RPMI7951 (cell line): ENCODE data around the gene GSTO2. TPM values are rescaled to one million over a fixed set of nuclear protein-coding genes. Genes with fewer than 3 reads are reported as not detected.

Experiments used
- DNase-seq: peaks from one replicate; pipeline ENCODE4 v3.0.0-alpha.2; 2012; ENCODE audit warnings: low read depth
- total RNA-seq: library from RNA; depleted of rRNA; stranded (reverse); fragments of >200 nt; shearing (Covaris generic); gene quantifications from 2 replicates; pipeline ENCODE4 v1.2.3, GENCODE V29; 2014

The GSTO2 gene
- total RNA-seq, 1 experiment from 2014 or later: 2.3 TPM

DNA sequence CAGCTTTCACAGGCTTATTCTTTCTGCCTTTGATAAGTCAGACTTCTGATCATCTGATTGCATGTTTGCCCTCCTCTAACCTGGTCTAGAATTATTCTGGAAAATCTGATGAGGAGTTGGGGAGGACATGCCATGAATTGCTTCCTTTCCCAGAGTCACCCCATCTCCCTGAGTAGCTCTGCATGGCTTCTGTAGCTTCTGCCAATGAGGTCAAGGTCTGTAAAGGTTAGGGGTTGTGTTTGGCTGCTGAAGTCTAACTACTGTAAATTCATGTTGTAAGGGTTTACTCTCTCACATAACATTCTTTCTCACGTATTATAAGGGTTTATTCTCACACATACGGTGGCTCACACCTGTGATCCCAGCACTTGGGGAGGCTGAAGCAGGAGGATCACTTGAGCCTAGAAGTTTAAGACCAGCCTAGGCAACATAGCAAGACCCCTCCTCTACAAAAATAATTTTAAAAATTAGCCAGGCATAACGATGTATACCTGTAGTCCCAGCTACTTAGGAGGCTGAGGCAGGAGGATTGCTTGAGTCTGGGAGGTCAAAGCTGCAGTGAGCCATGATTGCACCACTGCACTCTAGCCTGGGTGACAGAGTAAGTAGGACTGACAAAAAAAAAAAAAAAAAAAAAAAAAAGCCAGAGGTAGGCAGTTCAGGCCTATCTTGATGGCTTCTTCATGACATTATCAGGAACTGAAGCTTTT, 10.7 kb downstream of the GSTO2 start:
- DNase-seq: no peak

DNA sequence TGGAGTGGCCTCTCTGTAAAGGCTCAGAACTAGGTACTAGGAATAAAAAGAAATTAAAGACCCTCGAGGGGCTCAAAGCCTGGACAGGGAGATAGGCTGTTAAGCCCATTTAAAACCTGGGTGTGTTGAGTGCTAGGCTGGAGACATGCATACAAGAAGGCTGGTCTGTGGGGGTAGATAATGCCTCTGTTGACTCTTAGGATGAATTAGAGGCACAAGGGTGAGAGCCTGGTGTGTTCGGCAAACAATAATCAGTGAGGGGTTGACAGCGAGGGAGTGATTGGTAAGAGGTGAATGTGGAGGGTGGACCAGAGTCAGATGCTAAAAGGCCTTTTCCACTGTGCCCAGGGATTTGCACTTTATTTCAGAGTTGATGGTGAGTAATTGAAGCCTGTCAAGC, 12.7 kb downstream of the GSTO2 start:
- no peak for DNase-seq

DNA sequence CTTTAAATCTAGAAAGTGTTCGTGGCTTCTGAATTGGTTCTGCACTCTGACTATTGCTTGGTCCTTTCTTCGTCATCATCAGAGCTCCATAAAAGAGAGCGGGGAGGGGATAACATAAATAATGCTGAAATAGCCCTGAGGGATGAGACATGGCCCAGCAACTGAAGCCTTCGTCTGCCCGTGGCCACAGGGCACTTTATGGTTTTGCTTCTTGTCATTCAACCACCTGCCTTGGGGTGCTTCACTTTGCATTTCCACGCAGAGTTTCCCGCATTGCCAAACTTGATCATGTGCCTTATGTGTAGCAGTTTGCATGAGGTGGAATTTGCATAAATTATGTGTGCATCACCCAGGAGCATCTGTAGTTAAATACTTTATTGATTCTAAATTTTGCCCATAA, 15.9 kb downstream of the GSTO2 start:
- DNase-seq: peak; percentile 13

DNA sequence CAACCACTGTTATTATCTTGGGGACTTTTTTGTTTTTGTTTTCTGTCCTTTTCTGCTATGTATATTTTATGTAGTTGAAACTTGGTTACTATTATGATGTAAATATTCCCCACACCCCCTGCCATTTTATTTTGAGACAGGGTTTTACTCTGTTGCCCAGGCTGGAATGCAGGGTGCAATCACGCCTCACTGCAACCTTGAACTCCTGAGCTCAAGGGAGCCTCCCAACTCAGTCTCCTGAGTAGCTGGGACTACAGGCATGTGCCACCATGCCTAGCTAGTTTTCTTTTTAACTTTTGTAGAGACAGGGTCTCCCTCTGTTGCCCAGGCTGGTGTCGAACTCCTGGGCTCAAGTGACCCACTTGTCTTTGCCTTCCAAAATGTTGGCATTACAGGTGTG, 18.0 kb downstream of the GSTO2 start:
- no peak for DNase-seq

DNA sequence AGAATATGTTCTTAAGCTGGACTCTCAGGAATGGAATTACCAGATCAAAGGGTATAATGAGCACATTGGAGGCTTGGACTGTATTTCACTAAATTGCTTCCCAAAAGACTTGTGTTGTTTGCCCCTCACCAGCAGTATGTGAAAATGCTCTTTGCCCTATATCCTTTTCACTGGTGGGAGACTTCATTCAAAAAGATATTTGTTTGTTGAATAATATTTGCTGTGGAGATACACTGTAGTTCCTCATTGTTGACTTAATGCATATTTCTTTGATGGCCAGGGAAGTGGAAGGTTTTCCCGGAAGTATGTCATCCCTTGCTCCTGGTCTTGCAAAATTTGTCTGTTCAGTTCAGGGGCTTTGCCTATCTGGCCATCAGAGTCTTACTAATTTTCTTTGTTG, 19.4 kb downstream of the GSTO2 start:
- no peak for DNase-seq

DNA sequence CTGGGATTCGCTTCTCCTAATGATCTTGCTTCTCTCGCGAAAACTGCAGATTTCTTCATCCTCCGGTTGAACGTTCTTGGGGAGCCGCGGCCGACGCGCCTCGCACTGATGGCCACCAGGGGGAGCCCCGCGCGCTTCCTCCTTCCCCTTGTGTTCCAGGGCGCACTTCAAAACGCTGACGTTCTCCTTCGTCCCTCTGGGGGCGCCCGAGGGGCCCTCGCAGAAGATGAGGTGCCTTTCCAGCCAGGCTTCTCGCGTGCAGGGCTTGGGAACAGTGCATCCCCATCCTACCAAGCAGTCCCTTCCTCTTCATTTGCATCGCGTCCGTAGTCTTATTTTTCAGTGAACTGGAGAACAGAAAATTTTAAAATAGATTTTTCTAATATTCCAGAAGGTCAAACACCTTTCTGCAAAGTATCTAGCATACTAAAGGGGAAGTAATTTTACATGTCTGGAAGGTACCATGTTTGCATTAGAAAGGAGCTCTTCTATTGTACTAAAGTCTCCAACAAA, 22.5 kb downstream of the GSTO2 start:
- peak; percentile 79 for DNase-seq

DNA sequence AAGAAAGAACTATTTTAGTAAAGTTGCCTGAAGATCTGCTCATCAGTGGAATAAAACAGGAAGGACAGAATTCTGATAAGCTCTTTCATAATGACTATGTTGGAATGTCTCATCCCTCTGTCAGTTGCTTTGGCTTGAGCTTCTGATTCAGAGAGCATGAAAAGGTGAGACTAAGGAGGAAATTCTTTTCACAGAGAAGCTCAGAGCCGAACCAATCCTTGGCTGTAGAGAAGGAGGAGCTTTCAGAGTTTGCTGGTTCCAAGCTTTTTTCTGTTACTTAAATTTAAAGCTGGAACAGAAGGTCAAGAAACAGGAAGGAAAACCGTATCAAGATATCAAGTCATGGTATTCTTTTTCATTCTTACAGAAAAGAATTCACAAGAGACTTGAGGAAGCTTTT, 24.0 kb downstream of the GSTO2 start:
- peak; percentile 29 for DNase-seq

DNA sequence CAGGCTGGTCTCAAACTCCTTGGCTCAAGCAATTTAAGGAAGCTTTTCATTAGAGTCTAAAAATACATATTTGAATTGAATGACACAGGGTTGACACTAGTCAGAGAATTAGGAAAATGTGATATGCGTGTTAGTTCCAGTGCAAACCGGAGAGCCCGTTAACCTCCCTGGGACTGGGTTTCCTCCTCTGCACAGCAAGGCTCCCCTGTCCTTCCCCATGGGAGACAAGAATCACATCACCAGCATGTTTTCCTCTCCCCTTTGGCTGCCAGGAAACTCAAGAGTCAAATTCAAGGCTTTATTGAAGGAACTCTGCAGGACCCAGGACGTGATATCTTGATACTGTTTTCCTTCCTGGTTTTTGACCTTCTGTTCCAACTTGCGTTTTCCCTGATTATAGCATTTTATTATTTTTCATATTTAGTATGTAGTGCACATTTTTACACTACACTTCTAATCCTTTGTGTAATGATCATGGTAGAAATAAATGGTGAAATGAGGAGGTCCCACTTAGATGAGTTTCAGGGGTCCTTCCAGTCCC, 24.9 kb downstream of the GSTO2 start:
- no peak for DNase-seq

DNA sequence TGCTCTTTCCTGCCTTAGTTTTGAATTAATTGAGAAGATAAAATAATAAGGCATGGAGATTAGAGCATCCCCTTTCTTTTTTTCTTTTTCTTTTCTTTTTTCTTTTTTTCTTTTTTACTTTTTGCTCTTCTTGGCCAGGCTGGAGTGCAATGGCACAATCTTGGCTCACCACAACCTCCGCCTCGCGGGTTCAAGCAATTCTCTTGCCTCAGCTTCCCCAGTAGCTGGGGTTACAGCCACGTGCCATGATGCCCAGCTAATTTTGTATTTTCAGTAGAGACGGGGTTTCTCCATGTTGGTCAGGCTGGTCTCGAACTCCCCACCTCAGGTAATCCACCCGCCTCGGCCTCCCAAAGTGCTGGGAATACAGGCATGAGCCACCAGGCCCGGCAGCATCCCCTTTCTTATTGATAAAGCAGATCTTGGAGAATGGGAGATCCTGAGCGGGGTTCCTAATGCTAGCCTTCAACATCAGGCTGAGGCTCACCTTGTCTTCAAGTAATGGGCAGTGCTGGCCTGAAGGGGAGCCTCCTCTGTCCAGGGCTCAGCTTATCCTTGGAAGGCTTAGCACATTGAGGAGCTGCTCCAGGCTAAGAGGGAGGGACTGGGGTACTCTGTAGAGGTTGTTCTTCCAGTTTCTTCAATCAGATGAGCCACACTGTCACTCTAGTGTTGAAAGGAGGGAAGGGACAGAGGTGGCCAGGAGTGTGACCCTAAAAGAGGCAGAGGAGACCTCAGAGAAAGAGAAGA, 27.9 kb downstream of the GSTO2 start:
- DNase-seq: no peak

DNA sequence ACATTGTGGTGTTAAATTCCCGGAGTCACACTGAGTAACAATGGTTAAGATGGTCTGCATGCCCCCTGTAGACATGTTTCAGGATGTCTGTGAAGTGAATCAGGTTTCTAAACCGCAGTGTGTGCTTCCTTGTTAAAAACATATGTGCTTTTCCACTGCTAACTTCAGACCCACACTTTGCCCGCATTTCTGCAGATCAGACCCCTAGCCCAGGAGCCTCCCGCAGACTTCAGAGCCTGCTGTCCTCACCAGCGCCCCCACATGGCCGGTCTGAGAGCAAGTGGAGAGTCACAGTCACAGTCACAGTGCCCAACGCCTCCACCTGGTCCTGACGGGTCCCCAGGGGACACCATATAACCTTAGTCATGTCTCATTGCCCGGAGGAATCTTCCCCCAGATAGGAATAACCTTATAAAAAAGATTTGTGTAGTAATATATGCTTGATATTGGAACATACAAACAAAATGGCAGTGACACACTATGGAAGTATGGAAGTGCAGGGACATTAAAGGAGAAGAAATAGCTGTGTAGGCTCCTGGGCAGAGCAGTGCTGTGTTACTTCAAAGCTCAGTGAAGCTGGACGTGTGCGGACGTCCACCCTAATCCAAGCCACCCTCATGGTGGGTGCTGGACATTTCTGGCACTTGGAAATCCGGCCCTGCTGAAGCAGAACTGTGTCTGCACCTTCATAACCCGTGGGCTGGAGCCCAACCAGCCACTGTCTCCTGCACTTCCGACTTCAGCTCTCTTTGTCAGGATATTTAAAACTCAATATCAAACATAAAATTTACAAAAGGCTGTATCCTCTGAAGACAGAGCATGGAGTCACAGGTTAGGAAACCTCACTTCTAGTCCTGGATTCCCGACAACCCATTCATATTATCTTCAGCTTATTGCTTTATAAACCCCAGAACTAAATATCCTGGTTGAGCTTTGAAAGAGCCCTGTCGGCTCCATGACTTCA, 29.0 kb downstream of the GSTO2 start:
- DNase-seq: peak; percentile 62

DNA sequence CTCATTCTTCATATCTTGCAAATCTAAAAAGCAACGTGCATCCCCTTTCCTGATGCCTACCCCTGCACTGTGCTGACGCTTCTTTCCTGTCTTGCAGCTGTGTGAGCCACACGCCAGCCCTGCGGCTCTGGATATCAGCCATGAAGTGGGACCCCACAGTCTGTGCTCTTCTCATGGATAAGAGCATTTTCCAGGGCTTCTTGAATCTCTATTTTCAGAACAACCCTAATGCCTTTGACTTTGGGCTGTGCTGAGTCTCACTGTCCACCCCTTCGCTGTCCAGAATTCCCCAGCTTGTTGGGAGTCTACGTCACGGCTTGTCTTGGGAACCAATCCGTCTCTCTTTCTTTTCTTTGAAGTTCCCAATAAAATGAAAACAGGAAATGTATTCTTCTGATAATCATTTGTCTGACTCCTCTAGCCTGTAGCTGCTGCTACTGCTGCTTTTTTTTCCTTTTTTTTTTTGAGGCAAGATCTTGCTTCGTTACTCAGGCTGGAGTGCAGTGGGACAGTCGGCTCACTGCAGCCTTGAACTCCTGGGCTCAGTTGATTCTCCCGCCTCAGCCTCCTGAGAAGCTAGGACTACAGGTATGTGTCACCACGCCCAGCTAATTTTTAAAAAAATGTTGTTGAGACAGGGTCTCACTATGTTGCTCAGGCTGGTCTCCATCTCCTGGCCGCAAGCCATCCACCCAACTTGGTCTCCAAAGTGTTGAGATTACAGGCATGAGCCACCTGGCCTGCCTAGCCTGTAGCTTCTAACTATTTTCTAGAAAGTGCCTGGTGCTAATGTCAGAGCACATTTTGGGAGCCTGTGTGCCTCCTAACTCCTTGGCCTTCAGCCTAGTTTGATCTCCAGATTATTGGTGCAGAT, 30.3 kb downstream of the GSTO2 start:
- peak; percentile 60 for DNase-seq

DNA sequence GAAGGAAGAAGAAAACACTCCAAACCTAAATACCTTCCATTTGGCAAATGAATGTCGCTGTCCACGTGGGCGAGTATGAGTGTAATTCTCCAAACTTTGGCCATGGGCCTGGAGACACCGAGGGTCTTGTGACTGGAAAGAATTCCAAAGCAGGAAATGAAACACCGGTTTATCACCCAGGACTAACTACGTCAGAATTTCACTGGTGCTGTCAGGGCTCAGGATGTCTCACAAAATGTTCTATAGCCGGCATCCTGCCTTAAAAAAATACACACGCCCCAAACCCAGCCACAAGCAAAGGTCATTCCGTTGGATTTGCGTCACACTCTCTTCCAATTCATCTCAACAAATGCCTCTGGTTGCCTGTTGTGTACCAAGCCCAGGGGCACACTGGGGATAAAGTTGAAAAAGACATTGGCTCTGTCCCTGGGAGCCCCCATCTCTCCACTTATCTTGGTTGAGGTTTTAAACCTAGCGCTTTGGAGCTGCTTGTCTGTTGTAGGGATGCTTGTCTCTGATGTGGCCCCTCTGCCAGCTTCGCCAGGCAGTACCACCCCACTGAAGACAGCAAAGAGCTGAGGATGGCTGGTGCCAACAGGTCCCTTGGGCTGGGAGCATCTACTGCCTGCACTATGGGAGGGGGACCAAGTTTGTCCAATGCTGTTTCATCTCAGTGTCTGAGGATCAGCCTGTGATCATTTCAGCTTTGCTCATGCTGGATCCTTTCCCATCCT, 31.2 kb downstream of the GSTO2 start:
- peak; percentile 90 for DNase-seq

DNA sequence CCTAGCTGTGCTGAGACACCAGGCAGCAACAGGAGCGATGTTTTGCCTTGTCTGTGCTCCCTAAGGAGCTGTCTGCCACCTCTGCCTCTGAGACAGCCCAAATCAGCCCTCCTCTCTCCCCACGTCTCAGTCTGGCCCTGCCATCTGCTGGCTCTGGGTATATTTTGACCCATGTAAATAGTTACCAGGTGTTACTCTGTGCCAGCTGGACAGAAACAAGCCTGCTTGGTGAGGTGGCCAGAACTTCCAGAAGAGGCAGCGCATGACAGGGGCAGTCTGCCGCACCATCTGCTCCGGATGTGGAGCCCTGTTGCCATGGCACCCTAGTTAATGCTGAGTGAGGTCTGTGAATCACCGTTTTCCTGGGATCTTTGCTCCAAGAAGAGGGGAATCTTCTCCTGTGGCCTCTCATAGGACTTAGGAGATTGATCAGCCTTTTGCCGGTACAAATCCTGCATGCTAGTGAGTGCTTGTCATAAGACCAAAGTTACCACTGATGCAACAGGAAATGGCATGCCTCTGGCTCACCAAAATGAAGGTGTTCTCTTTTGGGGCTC, 31.8 kb downstream of the GSTO2 start:
- DNase-seq: peak; percentile 98

DNA sequence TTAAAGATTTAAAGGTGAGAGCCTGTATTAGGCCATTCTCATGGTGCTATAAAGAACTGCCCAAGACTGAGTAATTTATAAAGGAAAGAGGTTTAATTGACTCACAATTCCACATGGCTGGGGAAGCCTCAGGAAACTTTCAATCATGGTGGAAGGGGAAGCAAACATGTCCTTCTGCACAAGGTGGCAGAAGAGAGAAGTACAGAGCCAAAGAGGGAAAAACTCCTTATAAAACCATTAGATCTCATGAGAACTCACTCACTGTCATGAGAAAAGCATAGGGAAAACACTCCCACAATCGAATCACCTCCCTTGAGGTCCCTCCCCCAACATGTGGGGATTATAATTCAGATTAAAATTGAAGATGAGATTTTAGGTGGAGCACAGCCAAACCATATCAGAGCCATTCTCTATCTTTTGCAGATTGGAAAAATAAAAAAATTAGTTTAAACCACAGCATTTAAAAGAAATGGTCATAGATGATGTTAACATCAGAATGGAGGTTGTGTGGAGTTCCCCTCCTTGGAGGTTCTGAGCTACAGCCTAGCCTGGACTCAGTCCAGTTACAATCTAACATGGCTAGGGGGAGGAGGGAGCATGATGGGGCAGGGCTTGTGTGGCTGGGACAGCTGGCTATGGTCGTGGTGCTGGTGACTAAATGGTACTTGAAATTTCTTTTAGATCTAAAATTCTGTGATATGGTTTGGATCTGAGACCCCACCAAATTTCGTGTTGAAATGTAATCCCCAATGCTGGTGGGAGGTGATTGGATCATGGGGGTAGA, 33.1 kb downstream of the GSTO2 start:
- peak; percentile 48 for DNase-seq

DNA sequence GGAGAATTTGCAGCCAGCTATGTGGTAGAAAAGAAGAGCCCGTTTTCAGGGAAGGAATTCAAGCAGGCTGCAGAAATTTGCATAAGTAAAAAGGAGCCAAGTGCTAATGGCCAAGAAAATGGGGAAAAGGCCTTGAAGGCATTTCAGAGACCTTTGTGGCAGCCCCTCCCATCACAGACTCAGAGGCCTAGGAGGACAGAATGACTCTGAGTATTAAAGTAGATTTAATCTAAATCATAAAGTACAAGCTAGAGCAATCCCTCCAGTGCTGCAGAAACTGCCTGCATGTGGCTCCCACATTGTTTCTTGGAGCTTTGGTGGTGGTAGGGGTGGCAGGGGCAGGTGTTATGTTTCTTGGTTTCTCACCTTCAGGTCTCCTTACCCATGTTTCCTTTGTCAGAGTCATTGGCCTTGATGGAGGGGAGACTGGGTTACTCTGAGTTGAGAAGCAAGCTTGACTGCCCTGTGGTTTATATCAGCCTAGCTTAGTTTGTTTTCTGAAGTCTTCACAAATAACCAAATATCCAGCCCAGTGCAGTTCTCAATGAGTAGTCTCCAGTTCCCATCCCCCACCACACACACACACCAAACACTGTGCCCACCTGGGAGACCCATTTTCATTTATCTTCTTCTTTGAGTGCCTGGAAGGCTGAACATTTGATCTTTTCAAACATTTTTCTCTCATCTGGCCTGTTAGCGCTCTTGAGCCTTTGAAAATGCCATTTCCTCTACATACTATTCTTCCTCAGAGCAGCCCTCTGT, 34.8 kb downstream of the GSTO2 start:
- DNase-seq: no peak

DNA sequence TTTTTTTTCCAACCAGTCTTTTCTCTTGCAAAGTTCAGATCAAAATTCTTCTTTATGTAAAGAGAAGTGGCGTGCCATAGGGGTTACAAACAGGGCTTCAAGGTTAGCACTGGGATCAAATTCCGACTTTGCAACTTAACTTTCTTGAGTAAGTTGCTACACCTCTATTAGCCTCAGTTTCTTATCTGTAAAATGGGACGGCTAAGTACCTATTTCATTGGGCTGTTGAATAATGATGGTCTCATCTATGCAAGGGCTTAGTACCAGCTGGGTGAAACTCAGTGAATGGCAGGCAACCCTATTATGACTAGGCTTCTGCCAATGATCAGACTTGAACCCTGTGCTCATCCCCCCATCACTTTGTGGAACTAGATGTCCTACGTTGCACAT, 35.4 kb downstream of the GSTO2 start:
- no peak for DNase-seq

DNA sequence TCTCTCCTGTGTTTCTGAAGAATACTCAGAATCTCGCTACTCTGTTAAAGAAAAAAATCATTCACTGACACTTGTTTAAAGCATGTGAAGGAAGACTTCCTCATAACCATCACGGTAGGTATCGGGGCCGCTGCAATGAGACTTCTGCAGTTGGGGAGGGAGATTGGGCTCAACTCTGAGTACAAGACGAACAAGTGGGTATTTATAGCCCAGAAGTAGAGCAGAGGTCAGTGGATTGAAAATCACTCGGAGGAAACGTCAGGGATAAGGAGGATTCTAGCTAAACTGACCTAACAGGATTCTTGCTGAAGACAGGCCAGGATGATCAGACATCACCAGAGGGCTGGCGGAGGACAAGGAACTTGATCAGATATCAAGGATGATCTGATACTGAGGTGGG, 35.9 kb downstream of the GSTO2 start:
- DNase-seq: no peak

DNA sequence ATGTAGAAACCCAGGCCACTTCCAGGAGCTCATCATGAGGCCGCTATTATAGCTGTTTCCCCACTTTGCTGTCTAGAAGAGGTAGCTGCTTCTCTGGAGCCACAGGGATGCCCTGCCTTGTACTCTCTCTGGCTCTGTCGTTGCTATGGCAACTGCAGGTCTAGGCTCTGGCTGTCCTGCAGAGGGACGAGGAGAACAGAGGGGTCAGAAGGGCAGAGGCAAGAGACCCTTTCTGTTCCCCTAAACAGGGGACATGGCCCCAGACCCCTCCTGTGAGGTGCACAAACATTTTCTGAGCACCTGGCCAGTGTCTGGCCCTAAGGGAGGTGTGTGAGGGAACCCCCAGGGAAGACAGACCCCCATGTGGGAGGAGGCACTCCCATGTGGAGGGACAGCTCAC, 37.9 kb downstream of the GSTO2 start:
- no peak for DNase-seq
